HCT116 (cell line): ENCODE measurements around the gene FGFR4.

ENCODE experiments used
- POLR2A ChIP-seq: IDR thresholded peaks from 2 replicates; pipeline ENCODE4 v1.7.0; 2011; ENCODE audit warnings: borderline replicate concordance; ENCODE audit not compliant: insufficient read depth, insufficient read length; ENCODE audit errors: extremely low read depth
- SRF ChIP-seq: IDR thresholded peaks from 2 replicates; pipeline ENCODE4 v1.6.1; 2012; ENCODE audit warnings: low read depth
- YY1 ChIP-seq: IDR thresholded peaks from 2 replicates; pipeline ENCODE4 v1.6.1; 2011; ENCODE audit warnings: low read length, low read depth, moderate library complexity, mild to moderate bottlenecking; ENCODE audit not compliant: insufficient replicate concordance; ENCODE audit errors: extremely low read depth
- ZNF274 ChIP-seq: fragments of 200-500 bp; sonication (Bioruptor generic); IDR thresholded peaks from 2 replicates; pipeline ENCODE4 v1.6.1; 2014; ENCODE audit warnings: mild to moderate bottlenecking, low read depth, low read length, inconsistent platforms
- TF ChIP-seq, protein P1 (sequence below), 3 experiments: fragments of 200-600 bp in 1 of 3; sonication (generic) in 1 of 3; IDR thresholded peaks in 2 of 3; conservative IDR thresholded peaks in 1 of 3; 2 replicates each; pipeline ENCODE4 v1.5.1; 2012 to 2017; ENCODE audit warnings: low read depth in 2 of 3, low read length in 2 of 3, antibody characterized with exemption in 1 of 3, borderline replicate concordance in 1 of 3, control low read depth in 1 of 3, mild to moderate bottlenecking in 1 of 3, mixed read lengths in 1 of 3, mixed run types in 1 of 3, moderate library complexity in 1 of 3; ENCODE audit not compliant: insufficient read depth in 1 of 3

- TF ChIP-seq ZNF274 (no peak), POLR2A (peak; percentile 69), SRF (no peak), YY1 (no peak)
- TF ChIP-seq, protein P1, sequence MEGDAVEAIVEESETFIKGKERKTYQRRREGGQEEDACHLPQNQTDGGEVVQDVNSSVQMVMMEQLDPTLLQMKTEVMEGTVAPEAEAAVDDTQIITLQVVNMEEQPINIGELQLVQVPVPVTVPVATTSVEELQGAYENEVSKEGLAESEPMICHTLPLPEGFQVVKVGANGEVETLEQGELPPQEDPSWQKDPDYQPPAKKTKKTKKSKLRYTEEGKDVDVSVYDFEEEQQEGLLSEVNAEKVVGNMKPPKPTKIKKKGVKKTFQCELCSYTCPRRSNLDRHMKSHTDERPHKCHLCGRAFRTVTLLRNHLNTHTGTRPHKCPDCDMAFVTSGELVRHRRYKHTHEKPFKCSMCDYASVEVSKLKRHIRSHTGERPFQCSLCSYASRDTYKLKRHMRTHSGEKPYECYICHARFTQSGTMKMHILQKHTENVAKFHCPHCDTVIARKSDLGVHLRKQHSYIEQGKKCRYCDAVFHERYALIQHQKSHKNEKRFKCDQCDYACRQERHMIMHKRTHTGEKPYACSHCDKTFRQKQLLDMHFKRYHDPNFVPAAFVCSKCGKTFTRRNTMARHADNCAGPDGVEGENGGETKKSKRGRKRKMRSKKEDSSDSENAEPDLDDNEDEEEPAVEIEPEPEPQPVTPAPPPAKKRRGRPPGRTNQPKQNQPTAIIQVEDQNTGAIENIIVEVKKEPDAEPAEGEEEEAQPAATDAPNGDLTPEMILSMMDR (IDR thresholded peaks at IDR 0.05 in 2 of 3, conservative IDR thresholded peaks at IDR 0.05 in 1 of 3; ENCODE audit: borderline replicate concordance in 1 of 3, insufficient read depth in 1 of 3, low read depth in 2 of 3, low read length in 2 of 3) = no peak
Measured at GRCh38 chr5:177133096-177133852, 46.6 kb downstream of the FGFR4 start, which contains the start of gene NSD1.
